Measurements from ENCODE around the gene TLX2. TPM values are rescaled to one million over a fixed set of nuclear protein-coding genes. Genes with fewer than 3 reads are reported as not detected.

The TLX2 gene
- total and polyA plus RNA-seq, 2 of the 13 experiments (the other 11 are each of a cell fraction or from before 2014, with no cell fraction given): 0.05 to 0.20 TPM

GRCh38 chr2:74528600-74529356 is 14.5 kb downstream of the TLX2 start (continued):
- no peak for TF ChIP-seq ZBTB40 (IDR thresholded peaks at IDR 0.05)
- 0 out of 2 replicates have a peak, but pooled peaks have one; percentile 3 for TF ChIP-seq ZBTB40 (CRISPR knock-in tag; IDR thresholded peaks at IDR 0.05)
- peak; percentile 61; the same call in 1 of the 2 replicates for TF ChIP-seq ZNF879 (CRISPR knock-in tag; IDR thresholded peaks at IDR 0.05)
- no peak for TF ChIP-seq AGO2 (optimal IDR thresholded peaks at IDR 0.05; ENCODE audit: low read depth, low read length)
- no peak for TF ChIP-seq TFAP4 (IDR thresholded peaks at IDR 0.05; ENCODE audit: borderline replicate concordance, low read depth)
- TF ChIP-seq ZNF343 (CRISPR knock-in tag; IDR thresholded peaks at IDR 0.05): no peak
- TF ChIP-seq ZNF660 (CRISPR knock-in tag; IDR thresholded peaks at IDR 0.05; ENCODE audit: borderline replicate concordance, low read depth): no peak
- no peak for TF ChIP-seq ZNF274 (CRISPR knock-in tag; IDR thresholded peaks at IDR 0.05)
- no peak for TF ChIP-seq PHF5A (CRISPR knock-in tag; IDR thresholded peaks at IDR 0.05; ENCODE audit: low read depth, unreplicated experiment)
- TF ChIP-seq ZNF12 (CRISPR knock-in tag; IDR thresholded peaks at IDR 0.05): no peak
- no peak for TF ChIP-seq ZNF281 (CRISPR knock-in tag; IDR thresholded peaks at IDR 0.05; ENCODE audit: borderline replicate concordance)
- TF ChIP-seq MAF1 (CRISPR knock-in tag; IDR thresholded peaks at IDR 0.05; ENCODE audit: borderline replicate concordance): no peak
- TF ChIP-seq SP2 (CRISPR knock-in tag; IDR thresholded peaks at IDR 0.05): no peak
- TF ChIP-seq HOMEZ (CRISPR knock-in tag; IDR thresholded peaks at IDR 0.05; ENCODE audit: low read depth): no peak
- no peak for TF ChIP-seq MYNN (CRISPR knock-in tag; IDR thresholded peaks at IDR 0.05; ENCODE audit: low read depth)

All from HepG2 (cell line).